ENCODE data around the gene MAP3K14.
"Not testable (repeated sequence)": the region's sequence is repeated elsewhere in the genome, so short reads cannot be mapped to it uniquely, and the experiment has no call there.

MAP3K14 gene

DNA sequence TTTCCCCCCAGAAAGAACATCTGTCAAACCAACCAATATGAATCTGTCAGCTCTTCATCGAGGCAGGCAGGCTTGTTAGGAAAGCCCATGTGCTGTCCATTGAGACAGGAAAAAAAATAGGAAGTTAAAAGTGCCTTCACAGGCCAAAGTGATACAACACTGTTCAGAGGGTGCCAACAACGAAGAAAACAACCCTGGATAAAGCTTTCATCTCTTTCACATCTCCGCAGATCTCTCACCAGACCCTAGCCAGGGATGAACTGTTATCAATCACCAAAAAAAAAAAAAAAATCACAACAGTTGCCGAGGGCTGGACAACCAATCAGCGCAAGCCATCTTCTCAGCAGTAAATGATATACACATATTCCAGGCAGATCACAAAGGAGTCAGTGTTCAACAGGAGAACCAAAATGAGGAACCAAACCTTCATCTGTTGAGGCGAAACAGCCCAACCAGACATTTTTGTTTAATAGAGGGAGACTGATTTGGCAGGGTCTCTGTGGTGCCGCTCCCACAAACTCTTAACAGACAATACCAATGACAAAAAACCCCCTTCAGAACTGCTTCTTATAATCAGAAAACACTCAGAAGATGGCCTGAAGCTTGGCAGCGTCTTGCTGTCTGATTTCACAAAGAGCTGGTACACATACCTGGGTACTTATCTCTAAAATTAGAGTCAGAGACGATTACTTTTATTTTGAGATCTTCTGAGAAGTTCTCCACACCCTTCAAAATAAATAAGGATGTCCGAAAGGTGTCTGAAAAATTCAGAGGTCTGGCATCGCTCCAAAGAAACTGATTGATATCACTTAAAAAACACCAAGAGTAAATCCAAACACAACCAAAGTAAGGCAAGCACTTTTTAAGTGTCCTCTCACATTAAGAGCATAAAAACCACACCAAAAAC is 1.8 kb downstream of the MAP3K14 start:
- no peak for DNase-seq

DNA sequence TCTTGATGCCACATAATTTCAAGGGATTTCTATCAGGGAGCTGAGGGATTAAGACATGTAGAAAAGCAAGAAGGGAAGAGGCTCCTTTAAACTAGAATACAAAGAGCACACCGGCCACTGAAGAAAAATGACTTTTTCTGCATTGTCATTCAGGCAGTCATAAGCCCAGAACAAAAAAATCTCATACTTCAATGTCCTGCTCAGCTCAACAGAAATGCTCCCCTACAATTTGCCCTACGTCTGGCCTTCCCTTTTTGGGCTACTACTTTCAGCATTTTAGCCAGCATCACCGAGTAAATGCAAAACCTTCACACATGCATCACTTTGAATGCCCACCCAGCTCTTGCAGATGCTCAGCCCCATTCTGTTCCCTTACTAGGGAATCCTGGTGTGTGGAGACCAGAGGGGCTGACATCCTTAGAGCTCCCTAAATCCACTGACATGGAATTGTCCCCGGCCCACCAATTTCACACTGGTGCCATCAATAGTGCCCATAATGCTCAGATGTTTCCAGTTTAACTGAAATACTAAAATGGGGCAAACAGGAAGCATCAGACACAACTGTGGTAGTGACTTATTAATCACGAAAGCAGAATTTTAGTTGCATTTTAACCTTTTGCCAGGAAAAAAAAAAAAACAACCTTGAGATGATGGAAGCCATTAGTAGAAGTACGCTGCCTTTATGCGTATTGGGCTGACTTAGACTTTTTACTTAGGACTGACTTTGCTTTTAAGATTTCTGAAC is 2.7 kb downstream of the MAP3K14 start:
- no peak for DNase-seq

DNA sequence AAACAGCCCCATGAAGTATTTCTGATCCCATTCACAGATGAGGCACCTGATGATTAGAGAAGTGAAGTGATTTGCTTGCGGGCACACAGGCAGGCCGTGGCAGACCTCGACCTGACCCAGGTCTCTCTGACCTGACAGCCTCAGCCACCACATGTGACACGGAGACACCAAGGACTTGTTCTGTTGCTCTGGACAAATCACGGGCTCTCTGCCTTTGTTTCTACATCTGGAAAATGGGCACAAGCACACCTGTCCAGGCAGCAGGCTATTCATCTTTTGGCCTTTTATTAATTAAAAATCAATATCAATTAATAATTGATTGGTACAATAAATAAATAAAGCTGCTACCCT is 3.4 kb downstream of the MAP3K14 start:
- no peak for DNase-seq

DNA sequence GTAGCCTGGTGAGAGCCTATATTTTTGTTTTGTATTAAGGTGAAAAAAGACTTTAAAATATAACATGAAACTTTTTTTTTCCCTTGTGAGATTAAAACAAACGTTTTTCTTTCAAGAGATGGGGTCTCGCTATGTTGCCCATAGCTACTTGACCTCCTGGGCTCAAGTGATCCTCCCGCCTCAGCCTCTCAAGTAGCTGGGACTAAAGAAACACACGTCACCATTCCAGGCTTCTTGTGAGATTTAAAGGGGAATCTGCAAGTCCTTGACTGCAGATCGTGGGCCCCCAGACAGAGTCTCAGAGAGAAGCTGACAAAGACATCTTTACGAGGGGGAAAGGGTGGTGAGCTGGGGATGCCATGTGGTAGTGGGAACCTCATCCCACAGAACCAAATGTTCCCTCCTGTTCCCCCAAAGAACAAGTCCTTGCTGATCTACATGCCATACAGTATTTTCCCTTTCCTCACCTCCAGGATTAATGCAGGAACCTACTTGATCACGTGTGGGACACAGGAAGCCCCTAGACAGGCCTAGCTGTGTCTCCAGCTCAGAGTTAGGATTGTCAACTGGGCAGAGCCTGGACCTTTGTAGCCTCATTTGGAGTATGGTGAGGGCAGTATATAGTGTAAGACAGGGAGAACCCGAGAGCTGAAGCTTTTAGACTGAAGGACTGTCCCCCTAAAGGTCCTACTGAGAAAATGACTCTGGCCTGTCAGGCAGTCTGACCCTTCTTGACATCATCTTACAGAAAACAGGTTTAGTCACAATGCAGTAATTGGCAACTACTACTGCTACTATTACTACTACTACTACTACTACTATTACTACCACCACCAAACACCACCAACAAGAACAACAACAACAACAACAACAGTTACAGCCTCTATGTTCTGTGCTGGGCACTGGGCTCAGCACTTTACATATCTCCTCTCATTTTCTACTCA is 4.1 kb downstream of the MAP3K14 start:
- DNase-seq: no peak

DNA sequence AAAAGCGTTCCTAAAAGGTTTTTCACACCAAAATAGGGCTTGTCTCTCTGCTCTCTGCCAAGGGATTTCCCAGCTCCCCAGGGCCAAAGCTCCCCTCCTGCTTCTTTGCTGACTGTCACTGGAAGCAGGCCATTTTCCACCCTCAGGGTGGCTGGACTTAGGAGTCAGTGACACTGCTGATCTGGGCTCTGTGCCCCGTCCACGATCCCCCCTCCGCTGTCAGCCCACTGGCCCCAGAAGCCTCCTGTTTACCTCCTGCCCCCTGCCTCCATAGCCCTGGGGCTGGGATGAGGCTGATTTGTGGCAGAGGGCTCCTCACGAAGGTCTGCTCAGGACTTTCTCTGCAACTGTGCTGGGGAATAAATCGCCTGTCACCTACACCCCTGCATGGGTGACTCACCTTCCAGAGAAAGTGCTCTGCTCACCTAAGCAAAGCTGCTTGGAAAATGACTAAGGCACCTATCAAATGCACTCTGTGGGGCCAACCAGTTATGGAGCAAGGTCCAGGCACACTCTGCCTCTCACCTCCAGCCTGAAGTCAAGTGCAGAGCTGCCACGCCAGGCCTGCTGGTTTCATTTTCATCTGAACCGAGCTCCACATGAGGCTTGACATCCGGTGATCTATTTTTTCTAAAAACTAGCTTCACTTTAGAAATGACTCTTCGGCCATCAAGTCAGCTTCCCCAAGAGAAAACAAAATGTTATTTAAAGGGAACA is 4.9 kb downstream of the MAP3K14 start:
- no peak for DNase-seq

DNA sequence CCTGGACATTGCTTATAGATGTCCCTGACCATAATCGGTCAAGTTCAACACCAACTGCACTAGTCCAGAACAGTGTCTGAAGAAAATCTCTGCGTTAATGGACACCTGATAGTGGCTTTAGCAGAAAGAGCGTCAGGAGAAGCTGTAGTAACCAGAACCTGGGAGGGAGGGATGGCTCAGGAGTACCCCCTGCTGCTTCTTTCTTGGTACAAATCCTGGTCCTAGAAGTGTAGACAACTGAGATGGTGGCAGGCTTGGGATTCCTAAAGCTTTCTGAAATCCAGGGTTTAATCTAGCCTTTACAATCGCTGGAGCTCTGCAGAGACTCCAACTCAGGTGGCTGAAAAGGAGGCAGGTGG is 5.4 kb downstream of the MAP3K14 start:
- no peak for DNase-seq

DNA sequence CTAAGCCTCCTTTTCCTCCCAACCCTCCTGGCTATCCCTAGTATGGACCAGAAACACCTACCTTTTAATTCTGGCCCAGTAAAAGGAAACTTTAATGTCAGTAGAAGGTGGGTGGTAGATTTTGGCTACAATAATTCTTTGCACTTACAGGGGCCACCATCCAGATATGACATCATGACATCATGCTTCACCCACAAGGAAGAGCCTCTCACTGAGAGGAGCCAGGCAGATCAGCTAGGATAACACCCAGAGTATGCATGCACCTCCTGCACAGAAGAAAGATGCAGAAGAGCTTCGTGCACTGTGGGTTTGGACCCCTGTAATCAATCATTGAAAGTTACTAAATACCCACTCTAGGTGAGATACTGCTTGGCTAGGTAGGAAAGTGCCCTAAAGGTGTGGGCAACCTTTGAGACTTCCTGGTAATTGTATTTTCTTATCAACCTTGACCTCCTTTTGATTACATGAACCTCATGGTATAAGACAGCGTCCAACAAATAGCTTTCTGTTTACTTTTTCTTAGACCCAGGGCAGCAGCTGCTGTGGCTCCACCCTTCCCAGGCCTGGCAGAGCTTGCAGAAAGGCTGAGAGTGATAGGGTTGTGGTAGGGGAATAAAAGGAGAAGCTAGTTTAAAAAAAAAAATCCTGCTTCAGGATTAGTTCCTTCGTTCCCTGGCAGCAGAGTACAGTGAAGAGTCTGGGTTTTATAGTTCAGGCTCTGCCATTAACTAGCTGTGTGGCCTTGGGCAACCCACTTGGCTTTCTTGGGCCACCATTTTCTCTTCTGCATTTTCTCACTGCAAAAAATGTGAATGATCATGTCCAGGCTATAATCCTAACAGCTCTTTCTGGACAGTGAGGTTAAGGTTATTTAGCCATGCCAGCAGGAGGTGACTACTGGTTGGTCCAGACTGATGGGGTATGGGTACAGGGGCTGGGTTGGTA is 6.2 kb downstream of the MAP3K14 start:
- DNase-seq: no peak

DNA sequence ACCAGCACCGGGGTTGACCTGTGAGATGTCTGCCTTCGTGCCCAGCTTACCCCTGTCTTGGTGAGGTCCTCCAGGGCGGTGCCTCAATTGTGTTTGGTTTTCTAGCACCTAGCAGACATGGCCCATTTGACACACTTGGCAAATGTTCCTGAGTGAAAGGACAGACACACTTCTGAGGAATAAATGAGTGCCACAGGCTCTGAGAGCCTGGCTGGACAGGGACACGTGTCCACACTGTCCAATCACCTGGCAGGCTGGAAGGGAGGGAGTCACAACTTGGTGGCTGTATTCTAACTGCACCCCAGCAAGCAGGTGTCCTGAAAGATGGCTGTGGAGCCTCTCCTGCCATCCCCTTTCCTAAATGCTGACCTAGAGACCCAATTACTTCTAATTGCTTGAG is 7.4 kb downstream of the MAP3K14 start:
- DNase-seq: no peak

DNA sequence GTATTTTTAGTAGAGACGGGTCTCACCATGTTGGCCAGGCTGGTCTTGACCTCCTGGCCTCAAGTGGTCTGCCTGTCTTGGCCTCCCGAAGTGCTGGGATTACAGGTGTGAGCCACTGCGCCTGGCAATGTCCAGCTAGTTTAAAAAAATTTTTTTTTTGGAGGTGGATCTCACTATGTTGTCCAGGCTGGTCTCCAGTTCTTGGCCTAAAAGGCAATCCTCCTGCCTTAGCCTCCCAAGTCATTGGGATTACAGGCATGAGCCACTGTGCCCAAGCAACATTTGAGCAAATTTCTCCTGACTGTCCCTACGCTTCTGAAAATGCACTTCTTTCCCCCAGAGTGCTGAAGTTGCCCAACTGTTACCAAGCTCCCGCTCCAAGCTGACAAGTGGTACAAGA is 8.0 kb downstream of the MAP3K14 start:
- DNase-seq: no peak

DNA sequence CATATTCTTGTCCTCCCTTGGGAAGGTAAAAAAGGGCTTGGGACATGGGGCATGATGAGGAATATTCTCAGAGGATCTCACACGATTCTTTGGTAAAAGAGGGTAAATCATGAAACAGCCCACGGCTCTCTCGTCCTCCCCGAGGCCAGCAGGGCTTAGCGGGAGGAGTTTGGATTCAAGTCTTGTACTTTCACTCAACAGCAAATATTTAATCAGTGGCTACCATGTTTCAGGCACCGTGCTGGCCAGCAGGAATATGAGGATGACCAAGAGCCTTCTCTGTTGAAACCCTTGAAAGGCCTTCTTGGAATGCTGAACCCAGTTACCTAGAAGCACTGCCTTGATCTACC is 8.8 kb downstream of the MAP3K14 start:
- DNase-seq: no peak

DNA sequence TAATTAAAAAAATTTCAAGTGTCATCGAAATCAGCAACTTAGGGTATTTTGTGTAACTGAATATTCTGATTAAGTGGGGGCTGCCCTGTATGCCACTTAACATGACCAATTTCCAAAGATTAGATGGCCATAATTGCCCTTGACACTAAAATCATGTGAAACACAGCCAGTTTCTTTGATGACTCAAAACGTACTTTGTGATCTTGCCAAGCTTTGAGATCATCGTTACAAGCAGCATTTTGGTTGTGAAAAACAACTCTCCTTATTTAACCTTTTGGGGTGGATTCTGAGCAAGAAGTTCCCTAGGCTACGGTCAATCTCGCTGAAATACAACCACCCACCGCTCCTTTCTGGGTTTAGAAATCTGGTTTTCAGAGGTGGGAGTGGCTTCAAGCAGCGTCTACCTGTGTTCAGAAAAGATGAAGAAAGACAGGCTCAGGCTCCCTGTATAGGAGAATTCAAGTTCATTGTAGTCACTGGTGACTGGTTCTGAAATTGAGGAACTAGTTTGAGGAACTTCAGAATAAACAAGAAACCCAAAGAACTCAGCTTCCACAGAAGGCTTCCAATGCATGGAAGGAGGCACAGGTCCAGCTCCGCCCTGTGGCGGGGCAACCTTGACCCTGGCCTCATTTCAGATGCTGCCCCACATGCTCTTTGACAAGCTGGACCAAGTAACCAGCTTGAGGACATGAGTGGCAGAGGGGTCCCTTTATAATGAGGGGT is 9.4 kb downstream of the MAP3K14 start:
- DNase-seq: peak; percentile 85

DNA sequence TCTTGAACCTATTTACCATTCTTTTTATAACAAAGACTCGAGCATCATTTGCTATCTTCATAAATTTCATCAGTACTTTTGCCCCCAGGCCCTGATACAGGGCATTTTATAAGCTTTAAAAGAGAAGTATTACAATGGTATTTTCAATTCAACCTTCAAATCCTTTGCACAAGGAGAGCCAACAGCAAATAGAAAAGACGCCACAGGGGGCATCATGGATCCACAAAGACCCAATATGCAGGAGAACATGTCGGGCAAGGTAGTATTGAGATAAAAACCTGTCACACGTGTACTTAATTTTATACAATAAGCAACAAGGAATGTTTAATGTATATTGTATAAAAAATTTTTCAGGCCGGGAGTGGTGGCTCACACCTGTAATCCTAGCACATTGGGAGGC is 10.2 kb downstream of the MAP3K14 start:
- DNase-seq: no peak

DNA sequence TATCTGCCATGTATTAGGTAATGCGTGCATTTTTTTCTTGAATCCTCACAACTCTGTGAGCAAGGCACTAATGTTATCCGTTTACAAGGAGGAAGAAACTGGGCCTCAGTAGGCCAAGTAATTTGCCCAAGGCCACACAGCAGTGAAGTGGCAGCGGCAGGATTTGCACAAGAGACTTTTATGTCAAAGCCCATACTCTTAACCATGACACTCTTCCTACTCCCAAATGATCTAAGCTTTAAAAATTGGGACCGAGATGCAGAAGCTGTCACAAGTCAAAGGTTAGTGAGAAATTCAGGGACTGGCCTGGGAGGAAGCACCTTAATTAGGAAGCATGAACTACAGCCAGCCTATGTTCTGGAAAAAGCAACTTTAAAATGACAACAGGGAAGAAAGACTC is 10.7 kb downstream of the MAP3K14 start:
- DNase-seq: no peak

DNA sequence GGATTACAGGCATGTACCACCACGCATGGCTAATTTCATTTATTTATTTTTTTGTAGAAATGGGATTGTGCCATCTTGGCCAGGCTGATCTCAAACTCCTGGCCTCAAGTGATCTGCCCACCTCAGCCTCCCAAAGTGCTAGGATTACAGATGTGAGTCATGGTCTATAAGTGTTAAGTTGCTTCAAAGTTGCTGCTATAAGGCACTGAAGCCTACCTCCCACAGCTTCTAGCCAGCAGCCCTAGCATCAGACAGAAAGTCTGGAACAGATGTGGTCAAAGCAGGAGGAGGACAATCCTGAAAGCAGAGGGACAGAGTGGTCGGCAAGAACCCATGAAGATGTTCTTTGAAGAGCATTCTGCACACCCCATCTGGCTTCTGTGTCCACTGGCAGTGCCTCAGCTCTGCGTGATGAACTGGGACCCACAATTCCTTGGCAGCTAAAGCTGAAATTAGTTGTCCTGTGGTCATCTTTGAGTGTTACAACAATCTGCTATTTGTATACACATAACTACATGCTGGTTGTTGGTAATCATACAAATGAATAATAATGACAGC is 11.2 kb downstream of the MAP3K14 start:
- DNase-seq: no peak

DNA sequence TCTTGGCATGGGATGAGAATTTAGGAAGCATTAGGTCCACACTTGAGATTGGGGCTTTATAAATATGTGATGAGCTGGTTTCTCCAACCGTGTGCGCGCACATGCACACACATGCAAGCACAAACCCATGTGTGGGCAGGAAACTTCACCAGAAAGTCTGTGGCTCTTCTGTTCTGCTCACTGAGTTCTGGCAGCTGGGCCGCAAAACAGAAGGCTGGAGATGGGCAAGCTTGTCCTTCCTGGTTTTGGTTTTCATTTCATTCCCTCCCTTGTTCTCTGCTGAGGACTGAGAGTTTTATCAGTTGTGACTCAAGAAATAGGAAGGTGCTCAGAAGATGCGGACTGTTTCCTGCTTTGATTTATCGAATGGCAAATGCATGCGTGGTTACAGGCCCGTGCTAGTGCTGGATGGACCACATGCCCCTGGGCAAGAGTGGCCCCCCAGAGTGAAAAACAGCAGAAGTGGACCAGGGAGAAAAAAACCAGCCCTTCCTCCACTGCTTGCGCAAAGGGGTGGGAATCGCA is 14.1 kb downstream of the MAP3K14 start:
- DNase-seq: no peak

DNA sequence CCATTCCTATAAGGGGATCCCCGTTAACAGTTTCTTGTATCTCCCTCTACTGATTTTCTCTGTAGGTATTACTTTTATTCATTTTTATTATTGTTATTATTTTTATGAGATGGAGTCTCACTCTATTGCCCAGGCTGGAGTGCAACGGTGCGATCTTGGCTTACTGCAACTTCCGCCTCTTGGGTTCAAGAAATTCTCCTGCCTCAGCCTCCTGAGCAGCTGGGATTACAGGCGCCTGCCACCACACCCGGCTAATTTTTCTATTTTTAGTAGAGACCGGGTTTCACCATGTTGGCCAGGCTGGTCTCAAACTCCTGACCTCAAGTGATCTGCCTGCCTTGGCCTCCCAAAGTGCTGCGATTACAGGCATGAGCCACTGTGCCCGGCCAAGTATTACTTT is 14.6 kb downstream of the MAP3K14 start:
- DNase-seq: not testable (repeated sequence)

DNA sequence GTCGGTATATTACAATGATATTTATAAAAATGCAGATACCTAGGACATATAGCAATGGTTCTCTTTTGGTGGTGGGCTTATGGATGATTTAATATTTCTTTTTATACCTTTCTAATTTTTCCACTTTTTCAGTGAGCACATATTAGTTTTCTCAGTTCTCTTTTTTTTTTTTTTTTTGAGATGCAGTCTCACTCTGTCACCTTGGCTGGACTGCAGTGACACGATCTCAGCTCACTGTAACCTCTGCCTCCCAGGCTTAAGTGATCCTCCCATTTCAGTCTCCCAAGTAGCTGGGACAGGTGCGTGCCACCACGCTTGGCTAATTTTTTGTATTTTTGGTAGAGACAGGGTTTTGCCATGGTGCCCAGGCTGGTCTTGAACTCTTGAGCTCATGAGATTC is 15.1 kb downstream of the MAP3K14 start:
- no peak for DNase-seq

DNA sequence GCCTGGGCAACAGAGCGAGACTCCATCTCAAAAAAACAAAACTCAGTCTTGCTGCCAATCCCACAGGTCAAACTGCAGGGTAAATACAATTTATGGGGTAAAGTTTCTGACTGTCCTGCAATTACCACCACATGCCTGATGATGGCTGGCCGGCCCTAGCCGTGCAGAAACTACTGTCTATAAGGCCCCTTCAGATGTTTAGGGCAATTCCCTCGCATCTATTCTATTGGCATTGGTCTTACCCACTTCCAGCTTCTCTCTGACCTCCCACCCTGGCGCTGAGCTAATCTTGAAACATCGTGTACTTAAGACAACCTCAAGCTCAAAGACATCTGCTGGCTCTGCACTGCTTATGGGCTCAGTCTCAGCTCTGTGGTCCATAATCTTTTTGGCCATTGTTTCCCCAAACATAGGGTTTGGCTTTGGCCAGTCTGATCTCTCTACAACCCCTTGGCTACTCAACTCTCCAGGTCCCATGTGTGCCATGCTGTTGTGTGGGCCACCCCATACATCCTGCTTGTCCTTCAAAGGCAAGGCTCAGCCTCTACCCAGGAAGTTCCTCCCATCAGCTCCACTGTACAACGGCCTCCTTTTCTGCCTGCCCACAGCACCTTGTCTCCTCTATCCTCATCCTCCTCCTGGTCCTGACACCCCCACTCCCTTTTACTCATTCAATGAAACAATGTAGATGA is 16.6 kb downstream of the MAP3K14 start:
- no peak for DNase-seq

DNA sequence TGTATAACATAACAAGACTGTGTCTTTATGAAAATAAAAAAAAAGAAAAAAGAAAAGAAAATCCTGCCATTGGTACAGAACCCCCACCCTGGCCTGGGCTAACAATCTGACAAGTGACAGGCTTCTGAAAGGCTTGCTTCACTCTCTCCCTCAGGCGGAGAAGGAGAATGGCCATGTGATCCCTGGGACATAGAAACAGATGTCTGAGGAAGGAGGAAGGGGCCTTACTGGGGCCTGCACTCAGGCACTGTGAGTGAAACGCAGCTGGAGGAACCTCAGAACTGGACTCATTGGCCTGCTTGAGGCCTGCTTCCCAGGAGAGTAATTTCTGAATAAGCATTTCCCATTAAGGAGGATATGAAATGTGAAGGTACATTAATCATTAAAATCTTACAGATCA is 17.5 kb downstream of the MAP3K14 start:
- no peak for DNase-seq
